Astrocyte (in vitro differentiated cells and primary cell): ENCODE measurements around the gene LARGE1. TPM values are rescaled to one million over a fixed set of nuclear protein-coding genes. Genes with fewer than 3 reads are reported as not detected.

Experiments
- DNase-seq: peaks from one replicate; pipeline ENCODE4 v3.0.0-alpha.2; 2010; ENCODE audit warnings: low read depth
- FAIRE-seq: peaks from 2 replicates; lab custom pipeline; 2011; peaks lifted over from hg19 to GRCh38; lab: Jason Lieb, UNC
- H2AFZ ChIP-seq: 2 replicates; pipeline ENCODE4 v1.6.0; 2012; ENCODE audit warnings: low read depth, low read length, inconsistent platforms
- H3K27ac ChIP-seq: 2 replicates; pipeline ENCODE4 v1.5.1; 2011; ENCODE audit warnings: low read depth, low read length, inconsistent platforms
- H3K27me3 ChIP-seq: 2 replicates; pipeline ENCODE4 v1.6.0; 2011; ENCODE audit warnings: low read length, inconsistent platforms; ENCODE audit not compliant: insufficient read depth
- H3K36me3 ChIP-seq: 2 replicates; pipeline ENCODE4 v1.5.1; 2011; ENCODE audit warnings: low read length, inconsistent platforms; ENCODE audit not compliant: insufficient read depth
- H3K4me1 ChIP-seq: 2 replicates; pipeline ENCODE4 v1.5.1; 2011; ENCODE audit warnings: low read length, inconsistent platforms; ENCODE audit not compliant: insufficient read depth
- H3K4me2 ChIP-seq: 2 replicates; pipeline ENCODE4 v1.6.0; 2012; ENCODE audit warnings: low read length, inconsistent platforms
- H3K4me3 ChIP-seq: 2 replicates; pipeline ENCODE4 v1.5.1; 2011; ENCODE audit warnings: low read depth, mild to moderate bottlenecking, low read length, inconsistent platforms; ENCODE audit not compliant: insufficient read depth
- H3K79me2 ChIP-seq: 2 replicates; pipeline ENCODE4 v1.6.0; 2012; ENCODE audit warnings: mild to moderate bottlenecking, low read length, inconsistent platforms; ENCODE audit not compliant: insufficient read depth
- H3K9ac ChIP-seq: 2 replicates; pipeline ENCODE4 v1.6.0; 2012; ENCODE audit warnings: mild to moderate bottlenecking, low read length, inconsistent platforms
- H3K9me3 ChIP-seq: 2 replicates; pipeline ENCODE4 v1.5.1; 2012; ENCODE audit warnings: low read depth, mild to moderate bottlenecking, low read length, inconsistent platforms; ENCODE audit not compliant: insufficient read depth
- H4K20me1 ChIP-seq: 2 replicates; pipeline ENCODE4 v1.6.0; 2012; ENCODE audit warnings: low read length, inconsistent platforms; ENCODE audit not compliant: insufficient read depth
- H3K27ac Mint-ChIP-seq: one replicate; pipeline ENCODE4 v1.8.0; 2021; ENCODE audit warnings: mild to moderate bottlenecking, mixed read lengths; ENCODE audit not compliant: unreplicated experiment
- H3K27me3 Mint-ChIP-seq: one replicate; pipeline ENCODE4 v1.8.0; 2021; ENCODE audit warnings: low read depth, mixed read lengths; ENCODE audit not compliant: unreplicated experiment
- H3K36me3 Mint-ChIP-seq: one replicate; pipeline ENCODE4 v1.8.0; 2021; ENCODE audit warnings: low read depth, mixed read lengths; ENCODE audit not compliant: unreplicated experiment
- H3K4me1 Mint-ChIP-seq: one replicate; pipeline ENCODE4 v1.8.0; 2021; ENCODE audit warnings: low read depth, mixed read lengths; ENCODE audit not compliant: unreplicated experiment
- H3K4me3 Mint-ChIP-seq: one replicate; pipeline ENCODE4 v1.8.0; 2021; ENCODE audit warnings: mild to moderate bottlenecking, moderate library complexity, mixed read lengths; ENCODE audit not compliant: unreplicated experiment
- H3K9me3 Mint-ChIP-seq: one replicate; pipeline ENCODE4 v1.8.0; 2021; ENCODE audit warnings: mild to moderate bottlenecking, mixed read lengths; ENCODE audit not compliant: unreplicated experiment
- EZH2 ChIP-seq: IDR thresholded peaks from 2 replicates; pipeline ENCODE4 v1.6.1; 2012; ENCODE audit warnings: mild to moderate bottlenecking, low read length, inconsistent platforms; ENCODE audit not compliant: insufficient read depth
- total RNA-seq: library from RNA; stranded (reverse); gene quantifications from 2 replicates; pipeline ENCODE4 v1.2.1, GENCODE V29; 2021
- TF ChIP-seq, protein P1 (sequence below): IDR thresholded peaks from 2 replicates; pipeline ENCODE4 v1.5.1; 2011; ENCODE audit warnings: low read depth, mild to moderate bottlenecking, inconsistent platforms, low read length, moderate library complexity; ENCODE audit not compliant: insufficient read depth

LARGE1 gene
- total RNA-seq, 1 donor from 2014 or later = 92.6 TPM

GRCh38 chr22:33957086-33957485 lies 36.8 kb upstream of the LARGE1 start:
- Histone ChIP-seq H3K4me1 (no peaks in the 10 kb centered on the region), H3K4me3 (no peak overlapping the region), H3K27me3 (no peaks in the 10 kb centered on the region), H3K9ac (no peak overlapping the region), H3K9me3 (peaks cover 9% of the 10 kb centered on the region), H2AFZ (no peak overlapping the region), H3K79me2 (no peaks in the 10 kb centered on the region), H3K27ac (no peak overlapping the region), H3K36me3 (no peaks in the 10 kb centered on the region), H3K4me2 (no peak overlapping the region), H4K20me1 (no peaks in the 10 kb centered on the region)
- no peak for TF ChIP-seq EZH2
- TF ChIP-seq, protein P1, sequence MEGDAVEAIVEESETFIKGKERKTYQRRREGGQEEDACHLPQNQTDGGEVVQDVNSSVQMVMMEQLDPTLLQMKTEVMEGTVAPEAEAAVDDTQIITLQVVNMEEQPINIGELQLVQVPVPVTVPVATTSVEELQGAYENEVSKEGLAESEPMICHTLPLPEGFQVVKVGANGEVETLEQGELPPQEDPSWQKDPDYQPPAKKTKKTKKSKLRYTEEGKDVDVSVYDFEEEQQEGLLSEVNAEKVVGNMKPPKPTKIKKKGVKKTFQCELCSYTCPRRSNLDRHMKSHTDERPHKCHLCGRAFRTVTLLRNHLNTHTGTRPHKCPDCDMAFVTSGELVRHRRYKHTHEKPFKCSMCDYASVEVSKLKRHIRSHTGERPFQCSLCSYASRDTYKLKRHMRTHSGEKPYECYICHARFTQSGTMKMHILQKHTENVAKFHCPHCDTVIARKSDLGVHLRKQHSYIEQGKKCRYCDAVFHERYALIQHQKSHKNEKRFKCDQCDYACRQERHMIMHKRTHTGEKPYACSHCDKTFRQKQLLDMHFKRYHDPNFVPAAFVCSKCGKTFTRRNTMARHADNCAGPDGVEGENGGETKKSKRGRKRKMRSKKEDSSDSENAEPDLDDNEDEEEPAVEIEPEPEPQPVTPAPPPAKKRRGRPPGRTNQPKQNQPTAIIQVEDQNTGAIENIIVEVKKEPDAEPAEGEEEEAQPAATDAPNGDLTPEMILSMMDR = no peak
- H3K4me3 Mint-ChIP-seq = no peak overlapping the region
- H3K36me3 Mint-ChIP-seq = no peaks in the 10 kb centered on the region
- peaks cover 3% of the 10 kb centered on the region for H3K9me3 Mint-ChIP-seq
- H3K27ac Mint-ChIP-seq = no peak overlapping the region
- FAIRE-seq (no peak), DNase-seq (no peak)
- no peaks in the 10 kb centered on the region for H3K27me3 Mint-ChIP-seq
- no peaks in the 10 kb centered on the region for H3K4me1 Mint-ChIP-seq

DNA sequence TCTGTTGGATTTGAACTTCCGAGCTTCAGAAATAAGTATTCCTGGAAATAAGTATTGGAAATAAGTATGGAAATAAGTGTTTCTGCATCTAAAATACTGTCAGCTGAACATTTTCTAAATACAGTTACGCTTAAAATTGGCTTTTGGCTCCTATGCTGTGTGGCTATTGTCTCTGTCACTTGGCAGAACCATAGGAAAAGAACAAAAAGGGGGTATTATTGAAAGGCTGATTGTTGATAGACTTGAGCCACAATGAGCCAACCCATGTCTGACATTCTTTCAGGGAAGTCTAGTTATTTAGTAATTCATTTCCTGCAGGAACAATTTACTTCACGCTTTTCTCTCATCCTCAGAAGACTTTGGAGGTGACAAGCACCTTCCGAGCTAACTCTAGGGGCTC lies 32.5 kb upstream of the LARGE1 start:
- Histone ChIP-seq H3K4me1 (no peaks in the 10 kb centered on the region), H3K79me2 (no peaks in the 10 kb centered on the region), H3K27ac (no peak overlapping the region), H3K36me3 (no peaks in the 10 kb centered on the region), H3K4me3 (no peak overlapping the region), H3K9ac (no peak overlapping the region), H2AFZ (no peak overlapping the region), H3K9me3 (peaks cover 7% of the 10 kb centered on the region), H3K27me3 (no peaks in the 10 kb centered on the region), H3K4me2 (no peak overlapping the region), H4K20me1 (no peaks in the 10 kb centered on the region)
- no peak overlapping the region for H3K27ac Mint-ChIP-seq
- FAIRE-seq (no peak), DNase-seq (no peak)
- TF ChIP-seq EZH2 = no peak
- TF ChIP-seq, protein P1 = no peak
- no peaks in the 10 kb centered on the region for H3K4me1 Mint-ChIP-seq
- no peaks in the 10 kb centered on the region for H3K27me3 Mint-ChIP-seq
- H3K4me3 Mint-ChIP-seq = no peak overlapping the region
- H3K9me3 Mint-ChIP-seq = peaks cover 3% of the 10 kb centered on the region
- no peaks in the 10 kb centered on the region for H3K36me3 Mint-ChIP-seq

DNA sequence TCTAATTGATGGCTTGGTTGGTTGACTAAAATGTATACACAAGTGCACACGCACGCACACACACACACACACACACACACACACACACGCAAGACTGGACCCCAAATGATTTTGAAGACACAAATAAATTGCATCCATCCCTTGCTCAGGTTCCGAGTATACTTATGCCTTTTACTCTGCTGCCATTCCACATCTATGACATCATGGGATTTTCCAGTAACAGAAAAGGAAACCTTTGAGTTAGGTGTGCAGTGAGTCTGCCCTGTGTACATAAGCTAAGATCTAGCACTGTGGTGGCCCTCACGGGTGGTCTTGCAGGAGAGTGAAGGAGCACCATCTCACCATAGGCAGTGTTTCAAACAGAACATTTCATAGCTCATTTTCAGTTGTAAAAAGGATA lies 20.5 kb upstream of the LARGE1 start:
- FAIRE-seq (no peak), DNase-seq (no peak)
- Histone ChIP-seq H4K20me1 (no peaks in the 10 kb centered on the region), H3K36me3 (no peaks in the 10 kb centered on the region), H3K27ac (no peak overlapping the region), H3K4me3 (no peak overlapping the region), H3K4me1 (no peaks in the 10 kb centered on the region), H3K79me2 (no peaks in the 10 kb centered on the region), H3K27me3 (no peaks in the 10 kb centered on the region), H3K4me2 (no peak overlapping the region), H3K9ac (no peak overlapping the region), H2AFZ (no peak overlapping the region), H3K9me3 (no peaks in the 10 kb centered on the region)
- H3K27me3 Mint-ChIP-seq = no peaks in the 10 kb centered on the region
- peaks cover 2% of the 10 kb centered on the region for H3K4me1 Mint-ChIP-seq
- no peak for TF ChIP-seq EZH2
- TF ChIP-seq, protein P1 = no peak
- H3K9me3 Mint-ChIP-seq = peaks cover 7% of the 10 kb centered on the region
- no peak overlapping the region for H3K4me3 Mint-ChIP-seq
- no peaks in the 10 kb centered on the region for H3K36me3 Mint-ChIP-seq
- no peak overlapping the region for H3K27ac Mint-ChIP-seq
